CD14-positive monocyte (primary cell): ENCODE measurements around the gene ACSF3. TPM values are rescaled to one million over a fixed set of nuclear protein-coding genes. Genes with fewer than 3 reads are reported as not detected.

Experiments used
- DNase-seq, 3 donors: peaks; one replicate each; pipeline ENCODE4 v3.0.0-alpha.2; 2011 to 2022
- H2AFZ ChIP-seq: 2 replicates; pipeline ENCODE4 v1.6.0; 2012; ENCODE audit warnings: mild to moderate bottlenecking, low read depth, low read length, inconsistent platforms; ENCODE audit not compliant: insufficient read depth, poor library complexity, severe bottlenecking
- H3K27ac ChIP-seq, 2 donors: 1 replicate in 1 of 2; 2 replicates in 1 of 2; pipeline ENCODE4 v1.5.1; 2012 to 2013; ENCODE audit warnings: low read length in 2 of 2, control low read depth in 1 of 2, inconsistent platforms in 1 of 2, low read depth in 1 of 2, mild to moderate bottlenecking in 1 of 2
- H3K27me3 ChIP-seq, 2 donors: one replicate each; pipeline versions ENCODE4 v1.6.0 to v1.6.1; 2011 to 2013; ENCODE audit warnings: low read length in 2 of 2; ENCODE audit not compliant: control insufficient read depth in 2 of 2, insufficient read depth in 2 of 2
- H3K36me3 ChIP-seq, 2 donors: replicated peaks in 1 of 2; 1 replicate in 1 of 2; 2 replicates in 1 of 2; pipeline versions ENCODE4 v1.5.1 to v1.6.1; 2012 to 2013; ENCODE audit warnings: low read length in 2 of 2, control low read depth in 1 of 2, inconsistent platforms in 1 of 2, mild to moderate bottlenecking in 1 of 2; ENCODE audit not compliant: insufficient read depth in 2 of 2, control insufficient read depth in 1 of 2
- H3K4me1 ChIP-seq, 2 donors: 1 replicate in 1 of 2; 2 replicates in 1 of 2; pipeline versions ENCODE4 v1.5.1 to v1.6.1; 2012 to 2013; ENCODE audit warnings: low read length in 2 of 2, control low read depth in 1 of 2, inconsistent platforms in 1 of 2, mild to moderate bottlenecking in 1 of 2, moderate library complexity in 1 of 2; ENCODE audit not compliant: insufficient read depth in 2 of 2, control insufficient read depth in 1 of 2
- H3K4me2 ChIP-seq: replicated peaks from 2 replicates; pipeline ENCODE3; 2012; ENCODE audit warnings: low read length, moderate library complexity, mild to moderate bottlenecking; ENCODE audit not compliant: poor library complexity, severe bottlenecking; ENCODE audit errors: extremely low read depth
- H3K4me3 ChIP-seq, 3 experiments: fragments of 200-600 bp in 1 of 3; sonication (generic) in 1 of 3; replicated peaks in 1 of 3; 1 replicate in 2 of 3; 2 replicates in 1 of 3; pipeline ENCODE4 v1.5.1; 2011 to 2013; ENCODE audit warnings: low read length in 3 of 3, mild to moderate bottlenecking in 3 of 3, control low read depth in 2 of 3, low read depth in 2 of 3, inconsistent platforms in 1 of 3, moderate library complexity in 1 of 3
- H3K79me2 ChIP-seq: 2 replicates; pipeline ENCODE4 v1.6.0; 2012; ENCODE audit warnings: mild to moderate bottlenecking, control low read depth, inconsistent platforms, low read length, moderate library complexity; ENCODE audit not compliant: insufficient read depth
- H3K9ac ChIP-seq: 2 replicates; pipeline ENCODE4 v1.6.0; 2017; ENCODE audit warnings: low read length, mild to moderate bottlenecking; ENCODE audit not compliant: insufficient read depth, poor library complexity, severe bottlenecking
- H3K9me3 ChIP-seq, 2 donors: replicated peaks in 1 of 2; 1 replicate in 1 of 2; 2 replicates in 1 of 2; pipeline versions ENCODE4 v1.5.1 to v1.6.1; 2012 to 2013; ENCODE audit warnings: low read length in 2 of 2, control low read depth in 1 of 2; ENCODE audit not compliant: control insufficient read depth in 1 of 2, insufficient read depth in 1 of 2
- H4K20me1 ChIP-seq: 2 replicates; pipeline ENCODE4 v1.6.0; 2012; ENCODE audit warnings: mild to moderate bottlenecking, low read length, control low read depth, moderate library complexity; ENCODE audit not compliant: insufficient read depth
- H3K27ac Mint-ChIP-seq, 7 donors: one replicate each; pipeline ENCODE4 v1.8.0; 2020; ENCODE audit warnings: mild to moderate bottlenecking in 7 of 7, mixed read lengths in 7 of 7, moderate library complexity in 6 of 7, inconsistent platforms in 2 of 7
- H3K27me3 Mint-ChIP-seq, 3 donors: one replicate each; pipeline ENCODE4 v1.8.0; 2021 to 2022; ENCODE audit warnings: low read depth in 3 of 3, mild to moderate bottlenecking in 3 of 3, mixed read lengths in 3 of 3, moderate library complexity in 3 of 3, inconsistent platforms in 1 of 3
- H3K36me3 Mint-ChIP-seq, 2 donors: one replicate each; pipeline ENCODE4 v1.8.0; 2020; ENCODE audit warnings: mixed read lengths in 2 of 2, inconsistent platforms in 1 of 2, mild to moderate bottlenecking in 1 of 2
- H3K4me1 Mint-ChIP-seq: one replicate; pipeline ENCODE4 v1.8.0; 2020; ENCODE audit warnings: mild to moderate bottlenecking, mixed read lengths
- H3K4me3 Mint-ChIP-seq, 2 donors: one replicate each; pipeline ENCODE4 v1.8.0; 2020; ENCODE audit warnings: mild to moderate bottlenecking in 2 of 2, mixed read lengths in 2 of 2, moderate library complexity in 1 of 2
- H3K9me3 Mint-ChIP-seq, 7 donors: one replicate each; pipeline ENCODE4 v1.8.0; 2020 to 2022; ENCODE audit warnings: mixed read lengths in 7 of 7, mild to moderate bottlenecking in 6 of 7, moderate library complexity in 6 of 7, inconsistent platforms in 2 of 7
- CTCF ChIP-seq: fragments of 200-600 bp; IDR thresholded peaks from one replicate; pipeline ENCODE4 v1.8.0; 2022; ENCODE audit warnings: antibody characterized with exemption, mild to moderate bottlenecking
- WGBS: methylation state at CpG from one replicate; pipeline ENCODE4 v1.1.5; 2013; ENCODE audit warnings: missing lambda C conversion rate; ENCODE audit not compliant: insufficient coverage; 5-methylcytosine and 5-hydroxymethylcytosine counted together
- intact Hi-C, 2 donors: fragments of 100-400 bp; cut with micrococcal nuclease; formaldehyde crosslinking; loops; one replicate each; pipeline versions ENCODE4 v1.15.0 to v1.15.1; 2023
- polyA plus RNA-seq, 3 donors: library from polyadenylated mRNA; depleted of rRNA in 1 of 3; unstranded in 2 of 3; stranded (reverse) in 1 of 3; fragments of 300-500 nt in 2 of 3; fragments of >200 nt in 1 of 3; fragmentation: Illumina TruSeq in 2 of 3; gene quantifications; 1 replicate in 2 of 3; 2 replicates in 1 of 3; pipeline ENCODE4 v1.2.3, GENCODE V29; 2012 to 2021

Gene ACSF3
- polyA plus RNA-seq, 3 donors, result 23.5 to 26.7 (median 26.4) TPM

- no peak overlapping the region for H3K27ac ChIP-seq
- Mint-ChIP-seq H3K27ac (no peak overlapping the region), H3K4me3 (no peak overlapping the region)
These were observed 7.1 kb downstream of the ACSF3 start for GRCh38 chr16:89100601-89101302.

More at GRCh38 chr16:89100601-89101302, 7.1 kb downstream of the ACSF3 start:
- Mint-ChIP-seq H3K36me3 (peaks cover 64 to 88% of the 10 kb centered on the region in 2 donors), H3K9me3 (no peaks in the 10 kb centered on the region), H3K27me3 (peaks cover 0 to 3% (median 0%) of the 10 kb centered on the region in 3 donors), H3K4me1 (peaks cover 51% of the 10 kb centered on the region)
- 89% methylated on average over 40 of the region's 42 CpGs for WGBS
- Histone ChIP-seq H3K4me2 (no peak overlapping the region), H3K36me3 (peaks cover 54 to 74% of the 10 kb centered on the region in 2 donors), H3K4me3 (no peak overlapping the region), H3K9ac (no peak overlapping the region), H3K9me3 (no peaks in the 10 kb centered on the region), H3K27me3 (no peaks in the 10 kb centered on the region), H3K4me1 (peaks cover 7 to 51% of the 10 kb centered on the region in 2 donors), H4K20me1 (peaks cover 85% of the 10 kb centered on the region), H3K79me2 (peaks cover 43% of the 10 kb centered on the region), H2AFZ (no peak overlapping the region)
- intact Hi-C loops, result loop anchor here in 1 of 2 donors (10.0 kb wide), 1 partner anchor 94 kb away; no protein-coding TSS in a partner anchor
- DNase-seq, result no peak
- TF ChIP-seq CTCF, result no peak
